ENCODE results near the gene FBXO5.

- TF ChIP-seq, protein P1, sequence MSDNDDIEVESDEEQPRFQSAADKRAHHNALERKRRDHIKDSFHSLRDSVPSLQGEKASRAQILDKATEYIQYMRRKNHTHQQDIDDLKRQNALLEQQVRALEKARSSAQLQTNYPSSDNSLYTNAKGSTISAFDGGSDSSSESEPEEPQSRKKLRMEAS (IDR thresholded peaks at IDR 0.05): no peak
- no peak for TF ChIP-seq FOXM1 (IDR thresholded peaks at IDR 0.05; ENCODE audit: borderline replicate concordance, low read depth)
- no peak for TF ChIP-seq REST (IDR thresholded peaks at IDR 0.05; ENCODE audit: low read depth)
- no peak for TF ChIP-seq RAD21 (IDR thresholded peaks at IDR 0.05; ENCODE audit: low read depth)
- no peak for TF ChIP-seq YY1 (IDR thresholded peaks at IDR 0.05; ENCODE audit: low read depth)
- no peak for TF ChIP-seq CEBPB (IDR thresholded peaks at IDR 0.05)
- TF ChIP-seq TAF1 (IDR thresholded peaks at IDR 0.05; ENCODE audit: low read depth): no peak
- no peak for TF ChIP-seq ZBTB7A (IDR thresholded peaks at IDR 0.05; ENCODE audit: low read depth)
- TF ChIP-seq EP300 (IDR thresholded peaks at IDR 0.05; ENCODE audit: borderline replicate concordance): no peak
- no peak for TF ChIP-seq NFIC (IDR thresholded peaks at IDR 0.05)
- no peak for TF ChIP-seq TEAD4 (IDR thresholded peaks at IDR 0.05)
- no peak for TF ChIP-seq CREB1 (IDR thresholded peaks at IDR 0.05; ENCODE audit: low read depth)
- no peak for TF ChIP-seq TCF12 (IDR thresholded peaks at IDR 0.05; ENCODE audit: low read depth)
Measured at GRCh38 chr6:152957796-152958195, 25.0 kb downstream of the FBXO5 start.

Data from Ishikawa (cell line).